ENCODE data around the gene TXNRD2. TPM values are rescaled to one million over a fixed set of nuclear protein-coding genes. Genes with fewer than 3 reads are reported as not detected.

Gene TXNRD2
- total and polyA plus RNA-seq, 2 experiments from 2014 or later: 11.2 to 12.4 TPM

GRCh38 chr22:19831016-19831415, 110.6 kb downstream of the TXNRD2 start:
- no peaks in the 10 kb centered on the region for H3K36me3 ChIP-seq (ENCODE audit: insufficient read depth)
- H3K79me2 ChIP-seq (replicated peaks; ENCODE audit: insufficient read depth): no peaks in the 10 kb centered on the region
- no peaks in the 10 kb centered on the region for H3K36me3 Mint-ChIP-seq (ENCODE audit: low read depth)
- no peaks in the 10 kb centered on the region for H3K27me3 ChIP-seq (ENCODE audit: insufficient read depth)
- H3K4me2 ChIP-seq: no peak overlapping the region
- no peaks in the 10 kb centered on the region; the same call in 1 of the 2 replicates for H4K20me1 ChIP-seq (replicated peaks; ENCODE audit: insufficient read depth)
- H3K4me1 ChIP-seq (ENCODE audit: insufficient read depth): no peaks in the 10 kb centered on the region
- no peak overlapping the region for H3K27ac Mint-ChIP-seq
- no peaks in the 10 kb centered on the region for H3K4me1 Mint-ChIP-seq
- DNase-seq (ENCODE audit: low spot score) (no peak), ATAC-seq (no peak)
- no peaks in the 10 kb centered on the region for H3F3A ChIP-seq (replicated peaks; ENCODE audit: low read depth)
- no peak overlapping the region for H3K27ac ChIP-seq (ENCODE audit: low read depth)
- H3K4me3 Mint-ChIP-seq: no peak overlapping the region
- H3K9me2 ChIP-seq (ENCODE audit: insufficient read depth): no peaks in the 10 kb centered on the region
- no peak overlapping the region for H2AFZ ChIP-seq
- no peaks in the 10 kb centered on the region; the same call in 2 of the 3 replicates for H3K9me3 Mint-ChIP-seq
- TF ChIP-seq, protein P1, sequence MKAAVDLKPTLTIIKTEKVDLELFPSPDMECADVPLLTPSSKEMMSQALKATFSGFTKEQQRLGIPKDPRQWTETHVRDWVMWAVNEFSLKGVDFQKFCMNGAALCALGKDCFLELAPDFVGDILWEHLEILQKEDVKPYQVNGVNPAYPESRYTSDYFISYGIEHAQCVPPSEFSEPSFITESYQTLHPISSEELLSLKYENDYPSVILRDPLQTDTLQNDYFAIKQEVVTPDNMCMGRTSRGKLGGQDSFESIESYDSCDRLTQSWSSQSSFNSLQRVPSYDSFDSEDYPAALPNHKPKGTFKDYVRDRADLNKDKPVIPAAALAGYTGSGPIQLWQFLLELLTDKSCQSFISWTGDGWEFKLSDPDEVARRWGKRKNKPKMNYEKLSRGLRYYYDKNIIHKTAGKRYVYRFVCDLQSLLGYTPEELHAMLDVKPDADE (IDR thresholded peaks at IDR 0.05): no peak
- TF ChIP-seq JUNB (IDR thresholded peaks at IDR 0.05; ENCODE audit: unreplicated experiment): no peak
- TF ChIP-seq, protein P2, sequence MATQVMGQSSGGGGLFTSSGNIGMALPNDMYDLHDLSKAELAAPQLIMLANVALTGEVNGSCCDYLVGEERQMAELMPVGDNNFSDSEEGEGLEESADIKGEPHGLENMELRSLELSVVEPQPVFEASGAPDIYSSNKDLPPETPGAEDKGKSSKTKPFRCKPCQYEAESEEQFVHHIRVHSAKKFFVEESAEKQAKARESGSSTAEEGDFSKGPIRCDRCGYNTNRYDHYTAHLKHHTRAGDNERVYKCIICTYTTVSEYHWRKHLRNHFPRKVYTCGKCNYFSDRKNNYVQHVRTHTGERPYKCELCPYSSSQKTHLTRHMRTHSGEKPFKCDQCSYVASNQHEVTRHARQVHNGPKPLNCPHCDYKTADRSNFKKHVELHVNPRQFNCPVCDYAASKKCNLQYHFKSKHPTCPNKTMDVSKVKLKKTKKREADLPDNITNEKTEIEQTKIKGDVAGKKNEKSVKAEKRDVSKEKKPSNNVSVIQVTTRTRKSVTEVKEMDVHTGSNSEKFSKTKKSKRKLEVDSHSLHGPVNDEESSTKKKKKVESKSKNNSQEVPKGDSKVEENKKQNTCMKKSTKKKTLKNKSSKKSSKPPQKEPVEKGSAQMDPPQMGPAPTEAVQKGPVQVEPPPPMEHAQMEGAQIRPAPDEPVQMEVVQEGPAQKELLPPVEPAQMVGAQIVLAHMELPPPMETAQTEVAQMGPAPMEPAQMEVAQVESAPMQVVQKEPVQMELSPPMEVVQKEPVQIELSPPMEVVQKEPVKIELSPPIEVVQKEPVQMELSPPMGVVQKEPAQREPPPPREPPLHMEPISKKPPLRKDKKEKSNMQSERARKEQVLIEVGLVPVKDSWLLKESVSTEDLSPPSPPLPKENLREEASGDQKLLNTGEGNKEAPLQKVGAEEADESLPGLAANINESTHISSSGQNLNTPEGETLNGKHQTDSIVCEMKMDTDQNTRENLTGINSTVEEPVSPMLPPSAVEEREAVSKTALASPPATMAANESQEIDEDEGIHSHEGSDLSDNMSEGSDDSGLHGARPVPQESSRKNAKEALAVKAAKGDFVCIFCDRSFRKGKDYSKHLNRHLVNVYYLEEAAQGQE (IDR thresholded peaks at IDR 0.05; ENCODE audit: unreplicated experiment): no peak
- TF ChIP-seq EZH2 (IDR thresholded peaks at IDR 0.05; ENCODE audit: low read depth, unreplicated experiment): no peak
- TF ChIP-seq, protein P3, sequence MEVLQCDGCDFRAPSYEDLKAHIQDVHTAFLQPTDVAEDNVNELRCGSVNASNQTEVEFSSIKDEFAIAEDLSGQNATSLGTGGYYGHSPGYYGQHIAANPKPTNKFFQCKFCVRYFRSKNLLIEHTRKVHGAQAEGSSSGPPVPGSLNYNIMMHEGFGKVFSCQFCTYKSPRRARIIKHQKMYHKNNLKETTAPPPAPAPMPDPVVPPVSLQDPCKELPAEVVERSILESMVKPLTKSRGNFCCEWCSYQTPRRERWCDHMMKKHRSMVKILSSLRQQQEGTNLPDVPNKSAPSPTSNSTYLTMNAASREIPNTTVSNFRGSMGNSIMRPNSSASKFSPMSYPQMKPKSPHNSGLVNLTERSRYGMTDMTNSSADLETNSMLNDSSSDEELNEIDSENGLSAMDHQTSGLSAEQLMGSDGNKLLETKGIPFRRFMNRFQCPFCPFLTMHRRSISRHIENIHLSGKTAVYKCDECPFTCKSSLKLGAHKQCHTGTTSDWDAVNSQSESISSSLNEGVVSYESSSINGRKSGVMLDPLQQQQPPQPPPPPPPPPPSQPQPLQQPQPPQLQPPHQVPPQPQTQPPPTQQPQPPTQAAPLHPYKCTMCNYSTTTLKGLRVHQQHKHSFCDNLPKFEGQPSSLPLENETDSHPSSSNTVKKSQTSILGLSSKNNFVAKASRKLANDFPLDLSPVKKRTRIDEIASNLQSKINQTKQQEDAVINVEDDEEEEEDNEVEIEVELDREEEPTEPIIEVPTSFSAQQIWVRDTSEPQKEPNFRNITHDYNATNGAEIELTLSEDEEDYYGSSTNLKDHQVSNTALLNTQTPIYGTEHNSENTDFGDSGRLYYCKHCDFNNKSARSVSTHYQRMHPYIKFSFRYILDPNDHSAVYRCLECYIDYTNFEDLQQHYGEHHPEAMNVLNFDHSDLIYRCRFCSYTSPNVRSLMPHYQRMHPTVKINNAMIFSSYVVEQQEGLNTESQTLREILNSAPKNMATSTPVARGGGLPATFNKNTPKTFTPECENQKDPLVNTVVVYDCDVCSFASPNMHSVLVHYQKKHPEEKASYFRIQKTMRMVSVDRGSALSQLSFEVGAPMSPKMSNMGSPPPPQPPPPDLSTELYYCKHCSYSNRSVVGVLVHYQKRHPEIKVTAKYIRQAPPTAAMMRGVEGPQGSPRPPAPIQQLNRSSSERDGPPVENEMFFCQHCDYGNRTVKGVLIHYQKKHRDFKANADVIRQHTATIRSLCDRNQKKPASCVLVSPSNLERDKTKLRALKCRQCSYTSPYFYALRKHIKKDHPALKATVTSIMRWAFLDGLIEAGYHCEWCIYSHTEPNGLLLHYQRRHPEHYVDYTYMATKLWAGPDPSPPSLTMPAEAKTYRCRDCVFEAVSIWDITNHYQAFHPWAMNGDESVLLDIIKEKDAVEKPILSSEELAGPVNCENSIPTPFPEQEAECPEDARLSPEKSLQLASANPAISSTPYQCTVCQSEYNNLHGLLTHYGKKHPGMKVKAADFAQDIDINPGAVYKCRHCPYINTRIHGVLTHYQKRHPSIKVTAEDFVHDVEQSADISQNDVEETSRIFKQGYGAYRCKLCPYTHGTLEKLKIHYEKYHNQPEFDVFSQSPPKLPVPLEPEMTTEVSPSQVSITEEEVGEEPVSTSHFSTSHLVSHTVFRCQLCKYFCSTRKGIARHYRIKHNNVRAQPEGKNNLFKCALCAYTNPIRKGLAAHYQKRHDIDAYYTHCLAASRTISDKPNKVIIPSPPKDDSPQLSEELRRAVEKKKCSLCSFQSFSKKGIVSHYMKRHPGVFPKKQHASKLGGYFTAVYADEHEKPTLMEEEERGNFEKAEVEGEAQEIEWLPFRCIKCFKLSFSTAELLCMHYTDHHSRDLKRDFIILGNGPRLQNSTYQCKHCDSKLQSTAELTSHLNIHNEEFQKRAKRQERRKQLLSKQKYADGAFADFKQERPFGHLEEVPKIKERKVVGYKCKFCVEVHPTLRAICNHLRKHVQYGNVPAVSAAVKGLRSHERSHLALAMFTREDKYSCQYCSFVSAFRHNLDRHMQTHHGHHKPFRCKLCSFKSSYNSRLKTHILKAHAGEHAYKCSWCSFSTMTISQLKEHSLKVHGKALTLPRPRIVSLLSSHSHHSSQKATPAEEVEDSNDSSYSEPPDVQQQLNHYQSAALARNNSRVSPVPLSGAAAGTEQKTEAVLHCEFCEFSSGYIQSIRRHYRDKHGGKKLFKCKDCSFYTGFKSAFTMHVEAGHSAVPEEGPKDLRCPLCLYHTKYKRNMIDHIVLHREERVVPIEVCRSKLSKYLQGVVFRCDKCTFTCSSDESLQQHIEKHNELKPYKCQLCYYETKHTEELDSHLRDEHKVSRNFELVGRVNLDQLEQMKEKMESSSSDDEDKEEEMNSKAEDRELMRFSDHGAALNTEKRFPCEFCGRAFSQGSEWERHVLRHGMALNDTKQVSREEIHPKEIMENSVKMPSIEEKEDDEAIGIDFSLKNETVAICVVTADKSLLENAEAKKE (CRISPR knock-in tag; IDR thresholded peaks at IDR 0.05): no peak
- TF ChIP-seq CREB1 (CRISPR knock-in tag; IDR thresholded peaks at IDR 0.05; ENCODE audit: low read depth): no peak
- TF ChIP-seq STAT1 (IDR thresholded peaks at IDR 0.05; ENCODE audit: unreplicated experiment): no peak
- TF ChIP-seq ZNF114 (CRISPR knock-in tag; IDR thresholded peaks at IDR 0.05): no peak
- no peak for TF ChIP-seq CTCF (conservative IDR thresholded peaks at IDR 0.05; ENCODE audit: low read depth in 2 of 2)
- no peak for TF ChIP-seq POLR2AphosphoS5 (IDR thresholded peaks at IDR 0.05; ENCODE audit: low read depth)
- TF ChIP-seq NANOG (IDR thresholded peaks at IDR 0.05; ENCODE audit: borderline replicate concordance): no peak
- TF ChIP-seq ZNF331 (CRISPR knock-in tag; IDR thresholded peaks at IDR 0.05; ENCODE audit: low read depth): no peak
- TF ChIP-seq EZH2phosphoT487 (IDR thresholded peaks at IDR 0.05; ENCODE audit: unreplicated experiment): no peak
- H3K4me3 ChIP-seq: no peak overlapping the region
- H3K27me3 Mint-ChIP-seq (ENCODE audit: insufficient read depth, low read depth, poor library complexity): peaks cover 4% of the 10 kb centered on the region
